Measurements from ENCODE around the gene WRAP73.

The WRAP73 gene

DNA sequence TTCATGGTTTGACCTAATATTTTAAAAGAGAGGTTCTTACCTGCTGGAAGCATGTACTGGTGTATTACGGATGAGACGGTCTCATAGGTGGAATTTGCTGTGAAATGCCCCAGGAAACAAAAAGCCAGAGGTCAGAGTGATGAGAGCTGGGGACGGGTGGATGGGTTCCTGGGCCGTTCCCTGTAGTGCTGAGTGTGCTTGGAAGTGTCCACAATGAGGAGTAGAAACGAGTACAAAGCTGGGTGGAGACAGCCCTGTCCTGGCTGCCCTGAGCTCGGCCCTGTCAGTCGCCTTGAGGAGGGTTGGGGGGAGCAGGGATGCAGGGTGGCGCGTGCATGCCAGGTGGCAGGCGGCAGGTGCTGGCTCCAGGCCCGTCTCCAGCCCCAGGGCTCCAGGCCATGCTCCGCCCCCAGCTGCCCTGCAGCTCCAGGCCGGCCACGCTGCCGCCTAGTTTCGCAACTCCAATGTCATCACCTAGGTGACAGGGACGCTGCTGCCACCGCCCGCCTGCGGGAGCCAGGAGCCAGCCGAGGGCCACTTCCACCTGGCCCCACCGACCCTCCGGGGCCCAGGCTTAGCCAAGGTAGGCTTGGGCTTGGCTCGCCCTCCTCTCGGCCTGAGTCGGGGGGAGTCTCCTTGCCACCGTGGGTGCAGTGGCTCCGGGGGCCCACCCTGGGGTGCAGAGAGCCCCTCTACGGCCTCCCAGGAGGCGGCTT is 18.8 kb upstream of the WRAP73 start:
- DNase-seq (ENCODE audit: low spot score) = peak; percentile 82

DNA sequence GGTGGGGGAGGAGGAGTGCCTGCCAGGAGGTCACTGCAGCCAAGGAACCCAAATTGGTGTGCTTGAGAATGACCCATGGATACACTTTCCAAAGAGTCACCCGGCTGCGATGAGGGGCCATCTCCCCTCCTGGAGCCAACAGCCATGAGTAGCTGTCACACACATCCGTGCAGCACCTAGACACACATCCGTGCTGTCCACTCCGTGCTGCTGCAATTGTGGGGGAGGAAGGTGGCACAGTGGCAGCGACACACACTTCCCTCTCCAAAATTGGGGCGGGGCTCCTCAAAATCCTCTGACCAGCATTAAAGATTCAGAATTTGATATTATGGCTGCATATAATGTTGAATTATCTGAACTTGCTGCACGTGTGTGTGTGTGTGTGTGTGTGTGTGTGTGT is 18.2 kb upstream of the WRAP73 start:
- no peak for DNase-seq (ENCODE audit: low spot score)

DNA sequence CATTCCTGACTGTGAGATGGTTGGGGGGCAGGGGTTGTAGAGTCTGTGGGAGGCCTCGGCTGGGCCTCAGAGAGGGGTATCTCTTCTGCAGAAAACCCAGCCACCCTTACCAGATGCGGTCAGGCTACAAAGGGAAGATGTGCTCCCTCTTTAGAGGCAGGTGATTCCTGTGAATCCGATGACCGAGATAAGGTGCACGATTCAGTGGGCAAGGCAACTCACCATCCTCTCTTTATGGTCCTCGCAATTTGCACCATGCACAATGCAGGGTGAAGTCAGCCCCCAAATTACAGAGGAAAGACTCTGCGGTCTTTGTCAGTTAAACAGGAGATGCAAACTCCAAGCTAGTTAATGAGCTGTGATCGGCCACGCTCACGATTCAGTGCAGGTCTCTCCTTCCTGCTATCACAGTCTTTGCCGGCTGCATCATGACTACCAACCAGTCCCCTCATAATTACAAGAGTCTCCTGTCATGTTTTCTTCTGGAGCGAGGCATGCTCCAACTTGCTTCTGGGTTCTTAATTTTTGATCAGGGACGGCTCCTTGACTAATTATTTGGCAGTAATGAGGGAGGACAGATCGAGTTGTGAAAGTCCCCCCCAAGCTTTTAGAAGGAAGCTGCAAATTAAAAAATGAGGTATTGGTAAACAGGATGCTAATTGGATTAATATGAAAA is 14.9 kb upstream of the WRAP73 start:
- no peak for DNase-seq (ENCODE audit: low spot score)

DNA sequence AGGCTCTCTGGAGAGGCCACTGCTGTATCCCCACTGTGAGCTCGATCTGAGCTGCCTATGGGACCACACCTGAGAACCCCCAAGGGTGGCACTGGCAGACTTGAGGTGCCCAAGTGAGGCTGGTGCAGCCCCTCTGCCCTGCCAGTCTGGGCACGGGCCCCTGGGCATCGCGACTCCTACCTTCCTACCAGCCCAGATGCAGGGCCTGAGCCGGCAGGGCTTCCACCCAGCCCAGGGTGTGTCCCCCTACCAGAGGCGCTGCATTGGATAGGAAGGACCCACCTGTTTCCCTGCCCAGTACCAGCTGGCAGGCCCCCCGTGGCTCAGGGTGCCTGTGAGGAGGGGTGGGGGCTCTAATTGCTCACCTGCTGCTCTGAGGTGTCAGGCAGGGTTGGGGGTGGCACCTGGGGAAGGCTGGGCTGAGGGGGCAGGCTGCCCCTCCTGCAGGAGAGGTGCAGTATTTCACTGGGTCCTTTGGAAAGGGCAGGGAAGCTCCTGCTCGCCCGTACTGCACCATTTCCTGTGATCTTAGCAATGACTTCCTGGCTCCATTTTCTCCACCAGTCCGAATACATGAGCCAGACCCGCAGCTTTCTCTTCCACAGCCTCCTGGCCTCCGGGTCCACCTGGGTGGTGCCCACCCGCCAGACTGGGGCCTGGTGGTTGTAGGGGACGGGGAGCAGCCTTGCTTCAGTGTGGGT is 14.2 kb upstream of the WRAP73 start:
- DNase-seq (ENCODE audit: low spot score) = no peak

DNA sequence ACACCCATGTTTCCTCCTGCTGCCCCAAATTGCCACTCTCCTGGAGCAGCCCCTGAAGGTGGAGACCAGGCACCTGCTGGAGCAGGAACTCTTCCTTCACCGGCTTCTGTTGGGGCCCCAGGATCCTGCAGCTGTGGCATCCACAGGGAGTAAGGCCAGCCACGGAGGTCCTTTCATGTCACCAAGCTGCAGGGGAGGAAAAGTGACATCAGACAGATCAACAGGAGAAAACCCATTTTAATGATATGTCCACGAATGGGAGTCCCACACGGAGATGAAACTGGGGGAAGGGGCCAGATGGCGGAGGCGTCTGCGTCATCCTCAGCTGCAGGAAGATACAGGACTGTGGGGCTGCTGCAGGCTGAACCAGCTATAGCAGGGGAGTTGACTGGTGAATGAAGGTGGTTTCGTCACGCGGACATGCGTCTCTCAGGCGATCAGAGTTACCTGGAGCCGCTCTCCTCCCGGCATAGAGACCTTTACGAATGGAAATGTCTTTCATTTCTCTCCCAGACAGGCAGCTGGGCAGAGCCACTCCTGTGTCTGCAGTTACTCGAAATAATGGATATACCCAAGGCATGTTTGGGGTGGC is 12.3 kb upstream of the WRAP73 start:
- no peak for DNase-seq (ENCODE audit: low spot score)

DNA sequence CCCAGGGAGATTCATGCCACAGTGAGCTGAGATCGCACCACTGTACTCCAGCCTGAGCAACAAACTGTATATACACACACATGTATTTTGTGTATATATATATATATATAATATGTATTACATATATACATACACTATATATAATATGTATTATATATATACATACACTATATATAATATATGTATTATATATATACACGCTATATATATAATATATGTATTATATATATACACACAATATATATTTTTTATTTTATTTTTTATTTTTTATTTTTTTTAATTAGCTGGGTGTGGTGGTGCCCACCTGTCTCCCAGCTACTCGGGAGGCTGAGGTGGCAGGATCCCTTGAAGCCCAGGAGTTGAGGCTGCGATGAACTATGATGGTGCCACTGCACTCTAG is 11.7 kb upstream of the WRAP73 start:
- no peak for DNase-seq (ENCODE audit: low spot score)

DNA sequence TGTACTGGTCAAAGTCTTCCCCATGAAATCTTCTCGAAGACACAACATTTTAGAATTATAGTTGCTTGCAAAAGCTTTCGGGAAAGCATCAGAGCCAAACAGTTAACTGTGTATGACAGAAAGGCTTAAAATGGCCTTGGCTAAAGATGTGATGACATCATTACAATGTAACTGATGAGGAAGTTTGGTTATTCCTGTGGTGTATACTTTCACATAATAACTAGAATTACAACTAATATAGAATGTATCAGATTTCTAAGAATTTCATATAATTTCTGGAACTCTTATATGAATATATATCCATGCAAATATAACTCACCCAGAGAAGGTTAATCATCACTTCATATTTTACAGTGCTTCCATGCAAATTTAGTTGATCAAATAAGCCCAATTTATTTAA is 10.8 kb upstream of the WRAP73 start:
- no peak for DNase-seq (ENCODE audit: low spot score)

DNA sequence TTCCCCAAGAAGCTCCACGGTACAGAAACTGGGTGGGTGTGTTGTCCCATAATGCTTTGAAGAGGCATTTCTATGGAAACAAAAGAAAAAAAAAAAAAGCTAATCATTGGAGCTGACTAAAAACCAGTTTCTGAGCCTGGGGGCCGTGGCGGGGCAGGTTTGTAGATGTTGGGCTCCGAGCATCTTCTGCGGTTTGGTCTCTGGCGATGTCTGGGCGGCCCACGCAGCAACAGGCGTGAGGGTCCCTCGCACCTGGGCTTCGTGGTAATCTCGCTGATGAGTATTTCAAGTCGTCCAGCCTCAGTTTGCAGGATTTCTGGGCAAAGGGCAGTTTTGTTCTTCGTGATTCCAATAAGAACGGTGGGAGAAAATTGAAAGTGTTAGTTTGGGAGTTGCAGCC is 9.2 kb upstream of the WRAP73 start:
- no peak for DNase-seq (ENCODE audit: low spot score)

DNA sequence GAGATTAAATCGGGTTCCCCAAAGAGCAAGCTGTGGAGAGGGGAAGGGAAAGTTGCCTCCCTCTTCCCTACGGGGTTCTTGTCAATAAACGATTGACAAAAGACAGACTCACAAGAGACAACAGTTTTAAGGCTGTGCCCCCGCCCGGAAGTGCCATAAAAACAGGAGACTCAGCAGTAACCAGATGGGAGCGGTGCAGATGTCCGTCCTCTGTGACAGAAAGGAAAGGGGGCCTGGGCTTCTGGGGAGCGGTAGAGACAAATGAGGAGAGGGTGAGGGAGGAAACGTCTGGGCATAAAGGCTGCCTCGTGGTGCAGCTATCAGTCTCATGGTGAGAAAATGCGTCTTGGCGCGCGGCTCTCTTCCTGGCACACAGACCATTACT is 8.3 kb upstream of the WRAP73 start:
- DNase-seq (ENCODE audit: low spot score) = no peak

DNA sequence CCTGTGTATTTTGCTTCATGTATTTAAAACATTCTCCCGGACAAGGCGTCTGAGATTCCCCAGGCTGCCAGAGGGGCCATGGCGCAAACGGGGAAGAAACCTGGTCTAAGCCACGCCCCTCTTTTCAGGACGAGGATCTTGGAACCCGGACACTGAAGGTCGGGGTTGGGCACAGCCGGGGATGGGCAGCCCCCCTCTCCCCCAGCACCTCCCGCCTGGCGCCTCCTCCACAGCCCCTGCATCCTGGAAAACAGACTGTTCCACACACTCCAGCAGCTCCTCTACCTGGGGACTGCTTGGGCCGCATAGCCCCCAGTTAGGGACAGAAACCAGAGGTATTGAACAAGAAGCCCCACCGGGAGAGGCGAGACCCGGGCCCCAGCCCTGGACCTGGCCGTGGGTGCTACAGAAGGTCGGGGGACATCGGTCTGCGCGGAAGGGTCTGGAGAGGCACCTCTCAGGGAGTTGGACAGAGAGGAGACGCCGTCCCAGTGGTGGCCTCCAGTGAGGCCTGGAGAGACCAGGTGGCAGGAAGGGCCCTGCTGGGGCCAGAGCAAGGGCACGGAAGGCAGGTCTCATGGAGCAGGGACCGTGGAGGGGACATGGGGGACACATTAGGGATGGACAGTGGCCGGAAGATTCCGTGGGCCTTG is 7.8 kb upstream of the WRAP73 start:
- DNase-seq (ENCODE audit: low spot score) = no peak

DNA sequence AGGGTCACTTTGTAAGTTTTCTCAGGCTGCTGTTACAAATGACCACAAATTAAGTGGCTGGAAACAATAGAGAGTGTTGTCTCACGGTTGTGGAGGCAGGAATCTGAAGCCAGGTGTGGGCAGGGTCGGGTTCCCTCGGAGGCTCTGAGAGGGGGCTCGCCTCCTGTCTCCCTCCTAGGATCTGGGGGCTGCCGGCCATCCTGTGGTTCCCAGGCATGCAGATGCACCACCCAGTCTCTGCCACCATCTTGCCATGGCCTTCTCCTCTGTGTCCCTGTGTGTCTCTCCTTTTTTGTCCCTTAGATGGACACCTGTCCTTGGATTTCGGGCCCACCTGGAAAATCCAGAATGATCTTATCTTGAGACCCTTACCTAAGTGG is 7.2 kb upstream of the WRAP73 start:
- no peak for DNase-seq (ENCODE audit: low spot score)

DNA sequence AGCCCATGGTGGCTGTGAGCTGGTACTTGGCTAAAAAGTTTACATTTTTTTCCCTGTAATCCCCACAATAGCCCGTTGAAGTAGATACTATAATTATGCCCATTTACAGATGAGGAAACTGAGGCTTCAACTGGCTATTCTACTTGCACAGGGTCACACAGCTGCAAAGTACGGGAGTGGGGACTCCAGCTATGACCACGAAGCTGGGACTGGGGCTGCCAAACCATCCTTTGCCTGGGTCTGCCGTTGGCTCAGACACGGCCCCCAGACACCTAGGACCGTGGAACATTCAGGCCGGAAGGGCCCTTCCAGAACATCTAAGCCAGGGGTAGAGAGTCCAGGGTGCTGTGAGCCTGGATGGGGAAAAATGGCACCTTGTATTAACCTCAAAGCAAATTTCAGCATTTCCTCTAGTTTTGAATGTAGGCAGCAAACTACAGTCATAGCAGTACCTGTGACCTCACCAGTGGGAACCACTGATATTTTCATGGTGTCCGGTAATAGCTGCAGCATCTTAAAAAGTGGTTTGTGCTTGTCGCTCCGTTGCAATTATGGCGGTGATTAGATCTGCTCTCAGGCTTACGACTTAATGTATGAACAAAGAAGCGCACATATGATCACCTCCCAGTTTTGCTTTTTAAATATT is 6.7 kb upstream of the WRAP73 start:
- no peak for DNase-seq (ENCODE audit: low spot score)

DNA sequence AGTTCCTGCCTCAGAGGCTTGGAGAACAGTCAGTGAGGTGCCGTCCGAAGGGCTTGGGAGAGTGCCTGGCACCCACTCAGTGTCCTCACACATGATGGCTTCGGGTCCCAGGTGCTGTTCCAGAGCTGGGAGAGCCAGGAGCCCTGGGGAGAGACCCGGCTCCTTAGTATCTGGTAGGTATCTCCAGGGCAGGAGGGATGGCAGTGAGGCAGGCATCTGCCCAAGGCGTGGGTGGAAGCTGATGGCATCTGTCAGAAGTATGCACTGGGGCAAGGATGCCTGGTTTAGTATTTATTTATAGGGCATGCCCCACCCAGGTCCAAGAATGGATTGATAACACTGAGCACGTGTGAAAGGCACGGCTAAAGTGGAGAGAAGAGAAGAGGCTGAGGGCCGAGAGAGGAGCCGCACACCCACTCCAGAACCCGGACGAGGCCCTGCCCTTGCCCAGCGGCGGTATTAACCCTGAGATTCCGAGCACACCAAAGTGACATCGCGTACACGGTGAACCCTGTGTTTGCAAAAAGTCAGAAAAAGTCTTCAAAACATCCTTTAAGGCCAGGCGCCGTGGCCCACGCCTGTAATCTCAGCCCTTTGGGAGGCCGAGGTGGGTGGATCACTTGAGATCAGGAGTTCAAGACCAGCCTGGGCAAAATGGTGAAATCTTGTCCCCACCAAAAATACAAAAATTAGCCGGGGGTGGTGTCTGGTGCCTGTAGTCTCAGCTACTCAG is 4.8 kb upstream of the WRAP73 start:
- no peak for DNase-seq (ENCODE audit: low spot score)

DNA sequence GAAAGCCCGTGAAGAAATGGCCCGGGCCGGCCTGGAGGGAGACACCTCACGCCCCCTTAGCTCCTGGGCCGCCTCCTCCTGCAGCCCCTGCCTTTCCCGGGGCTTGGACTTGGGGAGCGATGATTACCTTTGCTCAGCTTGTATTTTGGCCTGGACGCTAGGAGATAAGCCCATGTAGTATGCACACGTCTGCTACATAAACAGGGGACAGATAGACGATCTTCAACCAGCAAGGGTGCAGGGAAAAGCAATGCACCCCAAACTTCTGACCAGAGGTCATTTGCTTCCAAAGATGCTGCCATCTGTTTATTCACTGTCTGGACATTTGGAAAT is 3.3 kb upstream of the WRAP73 start:
- DNase-seq (ENCODE audit: low spot score) = peak; percentile 19

DNA sequence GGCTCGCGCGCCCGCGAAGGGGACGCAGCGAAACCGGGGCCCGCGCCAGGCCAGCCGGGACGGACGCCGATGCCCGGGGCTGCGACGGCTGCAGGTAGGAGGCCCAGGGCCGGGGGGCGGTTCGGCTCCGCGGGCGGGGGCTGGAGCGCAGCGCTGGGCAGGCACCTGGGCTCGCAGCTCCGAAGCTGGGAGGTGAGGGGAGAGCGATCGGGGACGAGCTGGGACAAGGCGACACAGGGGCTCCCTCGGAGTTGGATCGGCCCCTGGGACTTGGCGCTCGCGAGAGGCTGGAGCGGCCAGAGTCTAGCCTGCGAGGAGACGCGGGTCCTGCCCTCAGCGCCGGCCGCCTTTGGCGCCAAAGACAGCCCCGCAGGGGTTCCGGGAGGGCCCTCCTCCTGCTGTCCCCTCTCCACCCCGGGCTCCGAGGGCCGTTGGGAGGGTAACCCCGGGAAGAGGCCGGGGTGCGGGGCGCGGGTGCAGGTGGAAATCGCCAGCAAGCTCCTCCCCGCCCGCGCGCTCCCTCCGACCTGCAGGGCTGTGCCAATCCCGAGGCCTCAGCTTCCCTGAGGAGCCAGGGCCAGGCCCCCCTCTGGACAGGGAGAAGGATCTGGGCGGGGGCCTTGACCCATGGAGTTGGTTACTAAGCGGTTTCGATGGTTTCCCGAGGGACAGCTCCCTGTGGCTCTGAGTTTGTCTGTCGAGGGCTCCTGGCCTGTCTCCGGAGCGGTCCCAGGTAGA is 2.8 kb upstream of the WRAP73 start:
- DNase-seq (ENCODE audit: low spot score) = peak; percentile 23

DNA sequence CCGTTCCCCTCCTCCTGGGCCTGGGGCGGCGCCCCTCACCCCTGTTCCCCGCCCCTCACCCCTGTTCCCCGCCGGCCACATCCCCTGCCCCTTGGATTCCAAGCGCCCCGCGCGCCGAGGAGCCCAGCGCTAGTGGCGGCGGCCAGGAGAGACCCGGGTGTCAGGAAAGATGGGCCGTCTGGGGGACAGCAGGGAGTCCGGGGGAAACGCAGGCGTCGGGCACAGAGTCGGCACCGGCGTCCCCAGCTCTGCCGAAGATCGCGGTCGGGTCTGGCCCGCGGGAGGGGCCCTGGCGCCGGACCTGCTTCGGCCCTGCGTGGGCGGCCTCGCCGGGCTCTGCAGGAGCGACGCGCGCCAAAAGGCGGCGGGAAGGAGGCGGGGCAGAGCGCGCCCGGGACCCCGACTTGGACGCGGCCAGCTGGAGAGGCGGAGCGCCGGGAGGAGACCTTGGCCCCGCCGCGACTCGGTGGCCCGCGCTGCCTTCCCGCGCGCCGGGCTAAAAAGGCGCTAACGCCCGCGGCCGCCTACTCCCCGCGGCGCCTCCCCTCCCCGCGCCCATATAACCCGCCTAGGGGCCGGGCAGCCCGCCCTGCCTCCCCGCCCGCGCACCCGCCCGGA is 2.1 kb upstream of the WRAP73 start, which contains the start of gene TP73:
TSS of gene TP73 (plus strand) at position 587 of the 618 bp plus-strand sequence. CDS start 29,850 bp downstream, outside the sequence.
- peak; percentile 26 for DNase-seq (ENCODE audit: low spot score)

DNA sequence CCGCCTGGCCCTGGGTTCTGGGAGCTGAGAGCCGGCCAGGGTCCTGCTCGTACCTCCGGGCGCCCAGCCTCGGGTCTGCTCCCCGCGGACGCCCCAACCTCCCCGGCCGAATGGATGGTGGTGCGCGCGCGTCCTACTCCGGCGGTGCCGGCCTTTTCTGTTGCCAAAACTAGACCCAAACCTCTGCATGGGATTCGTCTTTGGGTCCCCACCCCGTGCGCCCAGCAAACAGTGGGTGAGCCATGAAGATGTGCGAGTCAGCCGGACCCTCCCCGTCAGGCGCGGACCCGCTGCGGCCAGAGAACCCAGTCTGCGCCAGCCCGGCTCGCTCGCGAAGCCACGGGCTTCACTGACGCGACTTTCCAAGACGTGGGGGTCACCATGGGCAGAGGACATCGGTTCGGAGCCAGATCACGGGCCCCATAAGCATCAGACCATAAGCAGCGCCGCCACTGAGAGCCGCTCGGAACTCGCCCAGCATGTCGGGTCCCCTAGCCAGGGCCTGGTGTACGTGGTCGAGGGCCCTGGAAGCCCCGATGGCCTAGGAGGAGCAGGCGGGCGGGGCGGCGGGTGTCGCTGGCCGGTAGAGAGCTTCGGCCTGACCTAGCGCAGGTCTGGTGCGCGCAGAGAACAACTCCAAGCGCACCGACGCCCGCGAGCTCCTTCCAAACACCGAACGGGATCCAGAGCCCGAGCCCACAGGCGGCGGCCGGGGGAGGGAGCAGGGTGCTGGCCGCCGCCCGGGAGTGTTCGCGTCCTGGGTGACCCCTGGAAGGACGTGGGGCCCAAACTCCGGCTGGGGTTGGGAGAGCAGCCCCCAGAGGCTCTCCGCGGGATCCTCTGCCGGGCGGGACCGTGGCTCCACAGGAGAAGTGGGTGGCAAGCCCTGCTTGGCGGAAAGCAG is 1.4 kb upstream of the WRAP73 start:
- DNase-seq (ENCODE audit: low spot score) = no peak

DNA sequence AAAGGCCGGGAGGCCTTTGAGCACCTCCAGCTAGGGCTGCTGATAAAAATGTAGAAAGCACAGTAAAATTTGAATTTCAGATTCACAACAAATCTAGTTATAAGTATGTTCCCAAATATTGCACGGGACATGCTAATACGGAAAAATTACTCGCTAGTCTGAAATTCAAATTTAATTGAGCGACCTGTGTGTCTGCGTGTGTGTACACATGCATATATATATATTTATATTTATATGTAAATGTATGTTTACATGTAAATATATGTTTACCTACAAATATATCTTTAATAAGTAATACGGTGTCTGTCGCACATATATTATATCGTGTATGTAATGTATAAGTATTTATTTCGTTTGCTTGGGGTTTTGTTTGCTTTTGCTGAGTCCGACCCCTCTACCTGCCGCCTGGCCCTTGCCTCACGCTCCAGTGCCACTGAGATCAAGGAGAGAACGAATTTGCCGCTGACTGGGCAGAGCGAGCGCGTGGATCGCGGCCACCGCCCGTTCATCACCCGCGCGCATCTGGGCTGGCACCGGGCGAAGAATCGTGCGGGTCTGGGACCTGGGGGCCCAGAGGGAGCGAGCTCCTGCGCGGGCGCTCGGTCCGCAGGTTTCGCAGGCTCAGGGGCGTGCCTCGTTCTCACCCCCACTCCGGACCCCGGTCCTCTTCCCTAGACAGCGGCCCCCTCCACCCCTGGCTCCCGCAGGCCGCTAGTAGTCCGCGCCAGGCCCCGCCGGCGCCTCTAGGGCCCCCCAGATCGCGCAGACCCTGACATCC is 534 bp upstream of the WRAP73 start:
- no peak for DNase-seq (ENCODE audit: low spot score)
